Astrocyte (in vitro differentiated cells and primary cell): Measurements from ENCODE around the gene ARHGAP21.

Experiments used
- EZH2 ChIP-seq: IDR thresholded peaks from 2 replicates; pipeline ENCODE4 v1.6.1; 2012; ENCODE audit warnings: mild to moderate bottlenecking, low read length, inconsistent platforms; ENCODE audit not compliant: insufficient read depth
- TF ChIP-seq, protein P1 (sequence below): IDR thresholded peaks from 2 replicates; pipeline ENCODE4 v1.5.1; 2011; ENCODE audit warnings: low read depth, mild to moderate bottlenecking, inconsistent platforms, low read length, moderate library complexity; ENCODE audit not compliant: insufficient read depth

DNA sequence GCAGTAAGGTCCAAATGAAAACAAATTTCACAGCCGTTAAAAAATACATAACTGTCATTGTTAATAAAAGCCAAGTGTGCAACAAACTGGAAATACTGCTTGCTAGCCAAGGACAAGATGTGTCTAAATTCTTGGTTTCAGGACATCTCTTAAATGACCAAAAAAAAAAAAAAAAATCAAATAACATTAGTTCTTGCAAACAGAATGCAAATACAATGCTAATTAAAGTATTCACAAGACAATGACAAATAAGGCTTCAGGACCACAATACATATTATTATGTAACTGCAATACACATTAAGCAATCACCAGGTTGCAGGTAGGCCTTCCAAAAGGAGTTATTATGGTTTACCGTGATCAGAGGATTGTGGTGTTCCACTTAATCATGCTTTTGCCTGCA is 3.6 kb downstream of the ARHGAP21 start:
- TF ChIP-seq, protein P1, sequence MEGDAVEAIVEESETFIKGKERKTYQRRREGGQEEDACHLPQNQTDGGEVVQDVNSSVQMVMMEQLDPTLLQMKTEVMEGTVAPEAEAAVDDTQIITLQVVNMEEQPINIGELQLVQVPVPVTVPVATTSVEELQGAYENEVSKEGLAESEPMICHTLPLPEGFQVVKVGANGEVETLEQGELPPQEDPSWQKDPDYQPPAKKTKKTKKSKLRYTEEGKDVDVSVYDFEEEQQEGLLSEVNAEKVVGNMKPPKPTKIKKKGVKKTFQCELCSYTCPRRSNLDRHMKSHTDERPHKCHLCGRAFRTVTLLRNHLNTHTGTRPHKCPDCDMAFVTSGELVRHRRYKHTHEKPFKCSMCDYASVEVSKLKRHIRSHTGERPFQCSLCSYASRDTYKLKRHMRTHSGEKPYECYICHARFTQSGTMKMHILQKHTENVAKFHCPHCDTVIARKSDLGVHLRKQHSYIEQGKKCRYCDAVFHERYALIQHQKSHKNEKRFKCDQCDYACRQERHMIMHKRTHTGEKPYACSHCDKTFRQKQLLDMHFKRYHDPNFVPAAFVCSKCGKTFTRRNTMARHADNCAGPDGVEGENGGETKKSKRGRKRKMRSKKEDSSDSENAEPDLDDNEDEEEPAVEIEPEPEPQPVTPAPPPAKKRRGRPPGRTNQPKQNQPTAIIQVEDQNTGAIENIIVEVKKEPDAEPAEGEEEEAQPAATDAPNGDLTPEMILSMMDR, result no peak
- no peak for TF ChIP-seq EZH2
